Measurements from ENCODE around the gene CELF4. TPM values are rescaled to one million over a fixed set of nuclear protein-coding genes. Genes with fewer than 3 reads are reported as not detected.

The CELF4 gene
- total and polyA plus RNA-seq, 12 donors: 0.42 to 16.9 (median 3.9) TPM; not detected in 1

DNA sequence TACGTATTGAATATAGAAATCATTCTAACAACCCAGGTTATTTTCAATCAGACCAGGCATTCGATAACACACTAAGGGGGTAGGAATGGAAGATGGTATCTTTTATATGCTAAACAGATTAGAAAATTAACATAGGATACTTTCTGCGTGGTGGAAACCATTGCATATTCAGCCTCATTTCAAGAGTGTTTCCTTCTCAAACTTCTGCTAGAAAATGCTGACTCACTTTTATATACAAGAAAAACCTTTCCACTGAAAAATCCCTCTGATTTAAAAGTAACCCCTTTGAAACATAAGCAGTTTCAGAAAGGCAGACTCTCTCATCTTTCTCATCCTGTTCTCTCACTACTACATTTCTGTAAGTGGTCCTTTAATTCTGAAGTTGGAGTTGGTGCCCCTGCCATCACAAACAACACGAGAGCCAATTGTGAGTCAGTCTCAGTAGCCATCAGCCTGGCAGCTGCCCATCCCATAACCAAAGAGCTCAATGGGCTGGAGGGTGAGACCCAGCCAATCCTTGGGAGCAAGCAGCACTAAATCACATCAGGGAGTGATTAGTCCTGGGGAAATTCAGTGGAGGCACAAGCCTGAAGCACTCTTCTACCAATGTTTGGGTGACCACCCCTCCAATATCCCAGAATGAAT is 343.1 kb downstream of the CELF4 start:
- TF ChIP-seq, protein P1, sequence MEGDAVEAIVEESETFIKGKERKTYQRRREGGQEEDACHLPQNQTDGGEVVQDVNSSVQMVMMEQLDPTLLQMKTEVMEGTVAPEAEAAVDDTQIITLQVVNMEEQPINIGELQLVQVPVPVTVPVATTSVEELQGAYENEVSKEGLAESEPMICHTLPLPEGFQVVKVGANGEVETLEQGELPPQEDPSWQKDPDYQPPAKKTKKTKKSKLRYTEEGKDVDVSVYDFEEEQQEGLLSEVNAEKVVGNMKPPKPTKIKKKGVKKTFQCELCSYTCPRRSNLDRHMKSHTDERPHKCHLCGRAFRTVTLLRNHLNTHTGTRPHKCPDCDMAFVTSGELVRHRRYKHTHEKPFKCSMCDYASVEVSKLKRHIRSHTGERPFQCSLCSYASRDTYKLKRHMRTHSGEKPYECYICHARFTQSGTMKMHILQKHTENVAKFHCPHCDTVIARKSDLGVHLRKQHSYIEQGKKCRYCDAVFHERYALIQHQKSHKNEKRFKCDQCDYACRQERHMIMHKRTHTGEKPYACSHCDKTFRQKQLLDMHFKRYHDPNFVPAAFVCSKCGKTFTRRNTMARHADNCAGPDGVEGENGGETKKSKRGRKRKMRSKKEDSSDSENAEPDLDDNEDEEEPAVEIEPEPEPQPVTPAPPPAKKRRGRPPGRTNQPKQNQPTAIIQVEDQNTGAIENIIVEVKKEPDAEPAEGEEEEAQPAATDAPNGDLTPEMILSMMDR (IDR thresholded peaks at IDR 0.05): no peak
- no peak for TF ChIP-seq POLR2A (IDR thresholded peaks at IDR 0.05)
- no peaks in the 10 kb centered on the region for H3K36me3 ChIP-seq (replicated peaks in 1 of 2)
- H3K4me1 ChIP-seq (replicated peaks in 1 of 2): no peaks in the 10 kb centered on the region
- H3K27ac ChIP-seq: no peak overlapping the region
- DNase-seq: no peak
- no peaks in the 10 kb centered on the region for H3K27me3 ChIP-seq
- intact Hi-C loops (cut with DNase I): no loop called here
- H3K9me3 ChIP-seq (replicated peaks in 1 of 3): no peaks in the 10 kb centered on the region
- no peak overlapping the region for H3K4me3 ChIP-seq
- WGBS, 4 donors: 88 to 95% (median 93%) methylated on average over 4 of the region's 4 CpGs

- H3K27ac ChIP-seq: no peak overlapping the region
- H3K4me3 ChIP-seq: no peak overlapping the region
- no peak for DNase-seq
- H3K4me1 ChIP-seq (replicated peaks in 1 of 2): no peaks in the 10 kb centered on the region
- intact Hi-C loops (cut with DNase I): no loop called here
- no peaks in the 10 kb centered on the region for H3K9me3 ChIP-seq (replicated peaks in 1 of 3)
- TF ChIP-seq, protein P1 (IDR thresholded peaks at IDR 0.05): no peak
- TF ChIP-seq POLR2A (IDR thresholded peaks at IDR 0.05): no peak
- 73 to 90% (median 82%) methylated on average over 5 to 7 of the region's 7 CpGs; no CpG with 5 or more reads in 1 of the 4 donors for WGBS, 4 donors
- H3K36me3 ChIP-seq (replicated peaks in 1 of 2): no peaks in the 10 kb centered on the region
- H3K27me3 ChIP-seq: no peaks in the 10 kb centered on the region
Observed at GRCh38 chr18:37219257-37219656, 346.3 kb downstream of the CELF4 start.

GRCh38 chr18:37218022-37218590 is 347.5 kb downstream of the CELF4 start:
- Histone ChIP-seq H3K9me3 (replicated peaks in 1 of 3) (no peaks in the 10 kb centered on the region), H3K36me3 (replicated peaks in 1 of 2) (no peaks in the 10 kb centered on the region), H3K27ac (no peak overlapping the region), H3K27me3 (no peaks in the 10 kb centered on the region), H3K4me3 (no peak overlapping the region), H3K4me1 (replicated peaks in 1 of 2) (no peaks in the 10 kb centered on the region)
- intact Hi-C loops (cut with DNase I): no loop called here
- TF ChIP-seq POLR2A (IDR thresholded peaks at IDR 0.05): no peak
- TF ChIP-seq, protein P1 (IDR thresholded peaks at IDR 0.05): no peak
- WGBS, 4 donors: 56 to 64% (median 61%) methylated on average over 2 of the region's 2 CpGs
- no peak for DNase-seq

GRCh38 chr18:37210781-37211180 is 354.8 kb downstream of the CELF4 start:
- intact Hi-C loops (cut with DNase I): no loop called here
- WGBS, 4 donors: 85 to 91% (median 89%) methylated on average over 1 of the region's 1 CpG
- TF ChIP-seq, protein P1 (IDR thresholded peaks at IDR 0.05): no peak
- TF ChIP-seq POLR2A (IDR thresholded peaks at IDR 0.05): no peak
- Histone ChIP-seq H3K27ac (no peak overlapping the region), H3K36me3 (replicated peaks in 1 of 2) (no peaks in the 10 kb centered on the region), H3K4me1 (replicated peaks in 1 of 2) (no peaks in the 10 kb centered on the region), H3K9me3 (replicated peaks in 1 of 3) (no peaks in the 10 kb centered on the region), H3K4me3 (no peak overlapping the region), H3K27me3 (no peaks in the 10 kb centered on the region)
- DNase-seq: no peak
